Lung (tissue), 12 donors: ENCODE results near the gene KDM4F. TPM values are rescaled to one million over a fixed set of nuclear protein-coding genes. Genes with fewer than 3 reads are reported as not detected.

Experiments used
- ATAC-seq: fragments of 200-7000 bp; cut with Tn5 transposase; one replicate; pipeline ENCODE4 v1.9.1; 2020; ENCODE audit warnings: moderate number of reproducible peaks; ENCODE audit not compliant: insufficient read depth, low FRiP score
- DNase-seq, 3 donors: peaks; one replicate each; pipeline ENCODE4 v3.0.0-alpha.2; 2013 to 2017
- H3K27ac ChIP-seq, 2 donors: one replicate each; pipeline ENCODE4 v1.5.1; 2013; ENCODE audit warnings: mild to moderate bottlenecking in 2 of 2, moderate library complexity in 2 of 2, control low read depth in 1 of 2, inconsistent platforms in 1 of 2, low read depth in 1 of 2, low read length in 1 of 2
- H3K27me3 ChIP-seq, 3 donors: one replicate each; pipeline ENCODE4 v1.5.1; 2013; ENCODE audit warnings: low read length in 2 of 3; ENCODE audit not compliant: control insufficient read depth in 3 of 3, insufficient read depth in 3 of 3
- H3K36me3 ChIP-seq, 4 donors: one replicate each; pipeline ENCODE4 v1.5.1; 2013; ENCODE audit warnings: low read length in 4 of 4, mild to moderate bottlenecking in 1 of 4, moderate library complexity in 1 of 4; ENCODE audit not compliant: control insufficient read depth in 4 of 4, insufficient read depth in 4 of 4
- H3K4me1 ChIP-seq, 5 donors: one replicate each; pipeline ENCODE4 v1.5.1; 2013; ENCODE audit warnings: low read length in 5 of 5, mild to moderate bottlenecking in 2 of 5, moderate library complexity in 1 of 5; ENCODE audit not compliant: control insufficient read depth in 5 of 5, insufficient read depth in 5 of 5
- H3K4me3 ChIP-seq: one replicate; pipeline ENCODE4 v1.5.1; 2013; ENCODE audit warnings: mild to moderate bottlenecking, control low read depth, moderate library complexity
- H3K9ac ChIP-seq, 2 donors: one replicate each; pipeline ENCODE4 v1.5.1; 2013; ENCODE audit warnings: low read length in 2 of 2, control low read depth in 1 of 2; ENCODE audit not compliant: insufficient read depth in 1 of 2
- H3K9me3 ChIP-seq, 4 donors: one replicate each; pipeline ENCODE4 v1.5.1; 2013; ENCODE audit warnings: low read length in 3 of 4, mild to moderate bottlenecking in 1 of 4, moderate library complexity in 1 of 4; ENCODE audit not compliant: control insufficient read depth in 4 of 4, insufficient read depth in 3 of 4
- CTCF ChIP-seq: IDR thresholded peaks from 2 replicates; pipeline ENCODE4 v1.5.1; 2012; ENCODE audit warnings: mild to moderate bottlenecking; ENCODE audit errors: control extremely low read depth, extremely low read depth
- WGBS, 2 donors: extraction: QIAGEN DNeasy Blood & Tissue Kit; methylation state at CpG; one replicate each; pipeline ENCODE4 v1.1.7; 2013; 5-methylcytosine and 5-hydroxymethylcytosine counted together
- polyA plus RNA-seq, 2 donors: library from polyadenylated mRNA; stranded (reverse); fragments of 200-250 nt; gene quantifications; one replicate each; pipeline ENCODE4 v1.2.1, GENCODE V29; 2013
- total RNA-seq, 2 donors: library from RNA; depleted of rRNA in 1 of 2; stranded (reverse); fragments of >200 nt in 1 of 2; gene quantifications; one replicate each; pipeline ENCODE4 v1.2.1, GENCODE V29; 2014 to 2021
- donor health status: control.
- donor health status: control.
- donor health status: Bipolar disorder and iron deficiency.
- donor health status: healthy.
- donor health status: DM: yes; HTN: yes; CAD: no.

The KDM4F gene
- total and polyA plus RNA-seq, 4 donors: not detected

GRCh38 chr11:95050595-95051202 is 1.5 kb downstream of the KDM4F start:
- no peak for TF ChIP-seq CTCF
- Histone ChIP-seq H3K27ac (no peak overlapping the region), H3K36me3 (no peaks in the 10 kb centered on the region), H3K4me3 (no peak overlapping the region), H3K9me3 (no peaks in the 10 kb centered on the region), H3K27me3 (no peaks in the 10 kb centered on the region), H3K4me1 (peaks cover 0 to 6% (median 0%) of the 10 kb centered on the region in 5 donors), H3K9ac (no peak overlapping the region)
- 82 to 91% methylated on average over 22 of the region's 22 CpGs for WGBS, 2 donors
- DNase-seq (no peak), ATAC-seq (no peak)

GRCh38 chr11:95054356-95054755 is 5.1 kb downstream of the KDM4F start:
- Histone ChIP-seq H3K4me1 (no peaks in the 10 kb centered on the region), H3K9me3 (no peaks in the 10 kb centered on the region), H3K36me3 (no peaks in the 10 kb centered on the region), H3K4me3 (no peak overlapping the region), H3K9ac (no peak overlapping the region), H3K27ac (no peak overlapping the region), H3K27me3 (no peaks in the 10 kb centered on the region)
- no peak for TF ChIP-seq CTCF
- ATAC-seq (no peak), DNase-seq (no peak)
- WGBS, 2 donors: 95 to 98% methylated on average over 2 of the region's 2 CpGs

GRCh38 chr11:95055283-95055897 is 6.2 kb downstream of the KDM4F start:
- H3K27me3 ChIP-seq: no peaks in the 10 kb centered on the region
- H3K9me3 ChIP-seq: no peaks in the 10 kb centered on the region
- DNase-seq (no peak), ATAC-seq (no peak)
- WGBS, 2 donors: 47 to 48% methylated on average over 2 of the region's 2 CpGs
- no peak for TF ChIP-seq CTCF
- H3K9ac ChIP-seq: no peak overlapping the region
- no peak overlapping the region for H3K27ac ChIP-seq
- H3K4me3 ChIP-seq: no peak overlapping the region
- no peaks in the 10 kb centered on the region for H3K36me3 ChIP-seq
- peaks cover 0 to 1% (median 0%) of the 10 kb centered on the region in 5 donors for H3K4me1 ChIP-seq

GRCh38 chr11:95057959-95058358 is 8.7 kb downstream of the KDM4F start:
- no peaks in the 10 kb centered on the region for H3K9me3 ChIP-seq
- no peak for TF ChIP-seq CTCF
- peaks cover 0 to 3% (median 0%) of the 10 kb centered on the region in 5 donors for H3K4me1 ChIP-seq
- no peak overlapping the region for H3K9ac ChIP-seq
- no peak overlapping the region for H3K4me3 ChIP-seq
- H3K27ac ChIP-seq: no peak overlapping the region
- DNase-seq: no peak
- ATAC-seq: no peak
- peaks cover 0 to 2% (median 0%) of the 10 kb centered on the region in 3 donors for H3K27me3 ChIP-seq
- WGBS, 2 donors: 95 to 96% methylated on average over 8 of the region's 8 CpGs
- H3K36me3 ChIP-seq: no peaks in the 10 kb centered on the region
